K562 (cell line): ENCODE measurements around the gene BPI. TPM values are rescaled to one million over a fixed set of nuclear protein-coding genes. Genes with fewer than 3 reads are reported as not detected.
A peak's percentile ranks its signal among the peaks of the same experiment; 100 is the strongest.

Experiments
- CHD1 ChIP-seq: fragments of 200-600 bp; sonication (generic); IDR thresholded peaks from one replicate; pipeline ENCODE4 v1.6.1; 2012; ENCODE audit warnings: mild to moderate bottlenecking, moderate library complexity, low read length, inconsistent platforms
- DACH1 ChIP-seq: fragments of 450-650 bp; IDR thresholded peaks from 2 replicates; pipeline ENCODE4 v1.6.1; 2018; ENCODE audit not compliant: partially characterized antibody
- DIDO1 ChIP-seq: fragments of 450-650 bp; IDR thresholded peaks from 2 replicates; pipeline ENCODE4 v1.6.1; 2016; ENCODE audit warnings: low read depth, missing biosample characterization, missing genetic modification characterization
- EZH2 ChIP-seq: IDR thresholded peaks from 2 replicates; pipeline ENCODE4 v1.6.1; 2012; ENCODE audit warnings: low read depth, mild to moderate bottlenecking, inconsistent platforms, low read length, borderline replicate concordance
- HCFC1 ChIP-seq: IDR thresholded peaks from 2 replicates; pipeline ENCODE4 v1.6.1; 2012; ENCODE audit warnings: low read depth, low read length, improper control_type of control experiment
- HLTF ChIP-seq: fragments of 450-650 bp; IDR thresholded peaks from 2 replicates; pipeline ENCODE4 v1.6.1; 2016
- HNRNPUL1 ChIP-seq: fragments of 200-400 bp; formaldehyde crosslinking; IDR thresholded peaks from 2 replicates; pipeline ENCODE4 v1.6.1; 2017; ENCODE audit warnings: low read length
- IRF2 ChIP-seq: sonication (generic); formaldehyde crosslinking; IDR thresholded peaks from 2 replicates; pipeline ENCODE4 v1.8.1; 2022; ENCODE audit warnings: mild to moderate bottlenecking, missing genetic modification reagents
- MECOM ChIP-seq: fragments of 250-450 bp; sonication (Bioruptor Pico); IDR thresholded peaks from 2 replicates; pipeline ENCODE4 v1.8.0; 2022; ENCODE audit warnings: inconsistent platforms
- NCOA2 ChIP-seq, 2 experiments: fragments of 450-650 bp; IDR thresholded peaks; 2 replicates each; pipeline ENCODE4 v1.6.1; 2018; ENCODE audit warnings: mild to moderate bottlenecking in 2 of 2, moderate library complexity in 1 of 2; ENCODE audit not compliant: partially characterized antibody in 2 of 2
- NFYB ChIP-seq: IDR thresholded peaks from 2 replicates; pipeline ENCODE4 v1.6.1; 2011; ENCODE audit warnings: mild to moderate bottlenecking, moderate library complexity; ENCODE audit not compliant: insufficient read length; ENCODE audit errors: extremely low read depth
- NR4A1 ChIP-seq, 2 experiments: fragments of 250-450 bp in 1 of 2; fragments of 450-650 bp in 1 of 2; sonication (Bioruptor Pico) in 1 of 2; IDR thresholded peaks; 2 replicates each; pipeline versions ENCODE4 v1.4.0 to v1.6.1; 2016 to 2020; ENCODE audit warnings: mild to moderate bottlenecking in 2 of 2, missing compliant biosample characterization in 1 of 2, missing genetic modification characterization in 1 of 2, moderate library complexity in 1 of 2
- PHB ChIP-seq: fragments of 250-450 bp; sonication (Bioruptor Pico); IDR thresholded peaks from 2 replicates; pipeline ENCODE4 v1.5.0; 2021
- POLR2AphosphoS5 ChIP-seq: IDR thresholded peaks from 2 replicates; pipeline ENCODE4 v1.6.1; 2011; ENCODE audit warnings: mild to moderate bottlenecking, low read depth, low read length, moderate library complexity; ENCODE audit not compliant: control insufficient read depth, insufficient read depth
- SMAD3 ChIP-seq: fragments of 450-650 bp; formaldehyde crosslinking; conservative IDR thresholded peaks from 2 replicates; pipeline ENCODE4 v1.4.0; 2020; ENCODE audit warnings: mild to moderate bottlenecking
- SPI1 ChIP-seq: IDR thresholded peaks from 2 replicates; pipeline ENCODE4 v1.6.1; 2011; ENCODE audit warnings: low read depth, low read length, control low read depth, borderline replicate concordance
- TAF1 ChIP-seq: IDR thresholded peaks from 2 replicates; pipeline ENCODE4 v1.6.1; 2011; ENCODE audit warnings: mild to moderate bottlenecking, low read length, moderate library complexity; ENCODE audit not compliant: insufficient read depth, control insufficient read depth, severe bottlenecking; ENCODE audit errors: extremely low read depth
- polyA plus RNA-seq, 8 experiments: library from polyadenylated mRNA; depleted of rRNA in 4 of 8; stranded (reverse) in 5 of 8; unstranded in 3 of 8; fragments of >200 nt; fragmentation: Nextera tagmentation in 2 of 8; fragmentation: Illumina TruSeq in 1 of 8; extraction: Ambion mirVana in 2 of 8; extraction: Trizol in 1 of 8; gene quantifications; 2 replicates each; pipeline versions ENCODE4 v1.2.1 to v1.2.3, GENCODE V29; 2011 to 2014; ENCODE audit warnings: inconsistent platforms in 1 of 8, missing spikeins in 1 of 8
- total RNA-seq, 7 experiments: library from RNA; depleted of rRNA in 6 of 7; stranded (reverse); fragments of >200 nt in 6 of 7; fragmentation: Illumina TruSeq in 2 of 7; extraction: Trizol in 2 of 7; gene quantifications; 2 replicates each; pipeline versions ENCODE4 v1.2.1 to v1.2.3, GENCODE V29; 2011 to 2021; ENCODE audit warnings: low replicate concordance in 1 of 7
- TF ChIP-seq, protein P1 (sequence below), 2 experiments: fragments of 450-650 bp in 1 of 2; sonication (generic) in 1 of 2; formaldehyde crosslinking in 1 of 2; IDR thresholded peaks in 1 of 2; conservative IDR thresholded peaks in 1 of 2; 2 replicates each; pipeline versions ENCODE4 v1.6.1 to v1.8.1; 2016 to 2023; ENCODE audit warnings: mild to moderate bottlenecking in 2 of 2, moderate library complexity in 2 of 2, inconsistent platforms in 1 of 2, missing genetic modification reagents in 1 of 2
- TF ChIP-seq, protein P2 (sequence below), 2 experiments: fragments of 450-650 bp; IDR thresholded peaks; 2 replicates each; pipeline ENCODE4 v1.6.1; 2018; ENCODE audit warnings: mild to moderate bottlenecking in 2 of 2, low read depth in 1 of 2; ENCODE audit not compliant: partially characterized antibody in 2 of 2
- TF ChIP-seq, protein P3 (sequence below): sonication (generic); formaldehyde crosslinking; IDR thresholded peaks from 2 replicates; pipeline ENCODE4 v1.8.0; 2022; ENCODE audit warnings: mild to moderate bottlenecking, missing genetic modification reagents

BPI gene
- total and polyA plus RNA-seq, 9 of the 15 experiments (the other 6 are each of a cell fraction or from before 2014, with no cell fraction given), result not detected

DNA sequence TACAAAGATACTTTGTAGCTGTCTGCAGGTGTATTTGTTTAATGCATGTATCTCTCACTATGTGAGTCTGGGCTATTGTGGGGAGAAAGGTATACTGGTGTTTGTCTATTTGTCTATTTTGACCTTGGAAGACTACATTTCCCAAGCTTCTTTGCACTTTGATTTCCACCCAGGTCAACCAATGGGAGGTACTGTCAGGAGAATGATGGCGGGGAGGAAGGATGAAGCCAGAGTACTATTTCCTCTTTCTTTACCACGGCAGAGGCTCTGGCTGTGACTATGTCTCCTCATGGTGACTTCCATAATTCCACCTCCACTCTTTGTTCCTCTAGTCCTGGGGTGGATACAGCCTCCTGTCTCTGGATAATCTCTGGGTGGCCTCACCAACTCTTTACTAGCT lies 65.4 kb downstream of the BPI start (continued):
- TF ChIP-seq, protein P1, sequence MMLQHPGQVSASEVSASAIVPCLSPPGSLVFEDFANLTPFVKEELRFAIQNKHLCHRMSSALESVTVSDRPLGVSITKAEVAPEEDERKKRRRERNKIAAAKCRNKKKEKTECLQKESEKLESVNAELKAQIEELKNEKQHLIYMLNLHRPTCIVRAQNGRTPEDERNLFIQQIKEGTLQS (IDR thresholded peaks at IDR 0.05), result no peak
- TF ChIP-seq, protein P1 (CRISPR knock-in tag; conservative IDR thresholded peaks at IDR 0.05), result no peak
- TF ChIP-seq POLR2AphosphoS5 (no peak), DIDO1 (tag) (no peak), NFYB (peak; percentile 30), MECOM (CRISPR knock-in tag) (no peak), TAF1 (no peak), PHB (CRISPR knock-in tag) (no peak), NR4A1 (CRISPR knock-in tag; IDR thresholded peaks at IDR 0.05) (no peak), NR4A1 (tag; IDR thresholded peaks at IDR 0.05) (no peak), DACH1 (no peak), CHD1 (no peak), HNRNPUL1 (no peak), EZH2 (no peak), HLTF (no peak), IRF2 (no peak), SMAD3 (CRISPR knock-in tag) (no peak), SPI1 (0 out of 2 replicates have a peak, but pooled peaks have one; percentile 8), NCOA2 (IDR thresholded peaks at IDR 0.05; ENCODE audit: partially characterized antibody in 2 of 2) (no peak), HCFC1 (peak; percentile 83)
- TF ChIP-seq, protein P2, sequence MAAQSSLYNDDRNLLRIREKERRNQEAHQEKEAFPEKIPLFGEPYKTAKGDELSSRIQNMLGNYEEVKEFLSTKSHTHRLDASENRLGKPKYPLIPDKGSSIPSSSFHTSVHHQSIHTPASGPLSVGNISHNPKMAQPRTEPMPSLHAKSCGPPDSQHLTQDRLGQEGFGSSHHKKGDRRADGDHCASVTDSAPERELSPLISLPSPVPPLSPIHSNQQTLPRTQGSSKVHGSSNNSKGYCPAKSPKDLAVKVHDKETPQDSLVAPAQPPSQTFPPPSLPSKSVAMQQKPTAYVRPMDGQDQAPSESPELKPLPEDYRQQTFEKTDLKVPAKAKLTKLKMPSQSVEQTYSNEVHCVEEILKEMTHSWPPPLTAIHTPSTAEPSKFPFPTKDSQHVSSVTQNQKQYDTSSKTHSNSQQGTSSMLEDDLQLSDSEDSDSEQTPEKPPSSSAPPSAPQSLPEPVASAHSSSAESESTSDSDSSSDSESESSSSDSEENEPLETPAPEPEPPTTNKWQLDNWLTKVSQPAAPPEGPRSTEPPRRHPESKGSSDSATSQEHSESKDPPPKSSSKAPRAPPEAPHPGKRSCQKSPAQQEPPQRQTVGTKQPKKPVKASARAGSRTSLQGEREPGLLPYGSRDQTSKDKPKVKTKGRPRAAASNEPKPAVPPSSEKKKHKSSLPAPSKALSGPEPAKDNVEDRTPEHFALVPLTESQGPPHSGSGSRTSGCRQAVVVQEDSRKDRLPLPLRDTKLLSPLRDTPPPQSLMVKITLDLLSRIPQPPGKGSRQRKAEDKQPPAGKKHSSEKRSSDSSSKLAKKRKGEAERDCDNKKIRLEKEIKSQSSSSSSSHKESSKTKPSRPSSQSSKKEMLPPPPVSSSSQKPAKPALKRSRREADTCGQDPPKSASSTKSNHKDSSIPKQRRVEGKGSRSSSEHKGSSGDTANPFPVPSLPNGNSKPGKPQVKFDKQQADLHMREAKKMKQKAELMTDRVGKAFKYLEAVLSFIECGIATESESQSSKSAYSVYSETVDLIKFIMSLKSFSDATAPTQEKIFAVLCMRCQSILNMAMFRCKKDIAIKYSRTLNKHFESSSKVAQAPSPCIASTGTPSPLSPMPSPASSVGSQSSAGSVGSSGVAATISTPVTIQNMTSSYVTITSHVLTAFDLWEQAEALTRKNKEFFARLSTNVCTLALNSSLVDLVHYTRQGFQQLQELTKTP (IDR thresholded peaks at IDR 0.05; ENCODE audit: low read depth in 1 of 2, partially characterized antibody in 2 of 2), result no peak
- TF ChIP-seq, protein P3, sequence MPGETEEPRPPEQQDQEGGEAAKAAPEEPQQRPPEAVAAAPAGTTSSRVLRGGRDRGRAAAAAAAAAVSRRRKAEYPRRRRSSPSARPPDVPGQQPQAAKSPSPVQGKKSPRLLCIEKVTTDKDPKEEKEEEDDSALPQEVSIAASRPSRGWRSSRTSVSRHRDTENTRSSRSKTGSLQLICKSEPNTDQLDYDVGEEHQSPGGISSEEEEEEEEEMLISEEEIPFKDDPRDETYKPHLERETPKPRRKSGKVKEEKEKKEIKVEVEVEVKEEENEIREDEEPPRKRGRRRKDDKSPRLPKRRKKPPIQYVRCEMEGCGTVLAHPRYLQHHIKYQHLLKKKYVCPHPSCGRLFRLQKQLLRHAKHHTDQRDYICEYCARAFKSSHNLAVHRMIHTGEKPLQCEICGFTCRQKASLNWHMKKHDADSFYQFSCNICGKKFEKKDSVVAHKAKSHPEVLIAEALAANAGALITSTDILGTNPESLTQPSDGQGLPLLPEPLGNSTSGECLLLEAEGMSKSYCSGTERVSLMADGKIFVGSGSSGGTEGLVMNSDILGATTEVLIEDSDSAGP (CRISPR knock-in tag), result no peak
